ENCODE results near the gene HTR3E. TPM values are rescaled to one million over a fixed set of nuclear protein-coding genes. Genes with fewer than 3 reads are reported as not detected.

The HTR3E gene
- total RNA-seq, 3 donors from 2014 or later (not counting 1 experiment from before 2014, with no cell fraction given), result not detected

- intact Hi-C loops (cut with micrococcal nuclease), result no loop called here
These were observed 21.0 kb upstream of the HTR3E start for GRCh38 chr3:184075901-184076300.

GRCh38 chr3:184077881-184078280, 19.0 kb upstream of the HTR3E start:
- ATAC-seq (no peak), DNase-seq (no peak)
- Histone ChIP-seq H3K27me3 (ENCODE audit: control insufficient read depth, insufficient read depth, low read length) (no peaks in the 10 kb centered on the region), H3K9me3 (ENCODE audit: control insufficient read depth, insufficient read depth, low read length) (no peaks in the 10 kb centered on the region), H3K36me3 (ENCODE audit: control insufficient read depth, insufficient read depth, low read length) (no peaks in the 10 kb centered on the region), H3K4me1 (ENCODE audit: control insufficient read depth, insufficient read depth, low read length) (no peaks in the 10 kb centered on the region), H3K4me3 (ENCODE audit: low read length) (no peak overlapping the region), H3K27ac (ENCODE audit: low read length) (no peak overlapping the region)
- Mint-ChIP-seq H3K9me3 (no peaks in the 10 kb centered on the region), H3K4me3 (no peak overlapping the region), H3K27me3 (ENCODE audit: low read depth in 2 of 2) (peaks cover 0 to 3% of the 10 kb centered on the region in 2 donors), H3K27ac (no peak overlapping the region), H3K4me1 (no peaks in the 10 kb centered on the region), H3K36me3 (no peaks in the 10 kb centered on the region)
- no peak for TF ChIP-seq CTCF (IDR thresholded peaks at IDR 0.05)
- intact Hi-C loops (cut with micrococcal nuclease), result no loop called here
- WGBS (ENCODE audit: insufficient coverage), result 93% methylated on average over 5 of the region's 5 CpGs

More at GRCh38 chr3:184075901-184076300, 21.0 kb upstream of the HTR3E start:
- Mint-ChIP-seq H3K4me3 (no peak overlapping the region), H3K27me3 (ENCODE audit: low read depth in 2 of 2) (peaks cover 2 to 6% of the 10 kb centered on the region in 2 donors), H3K9me3 (no peaks in the 10 kb centered on the region), H3K27ac (no peak overlapping the region), H3K4me1 (no peaks in the 10 kb centered on the region), H3K36me3 (no peaks in the 10 kb centered on the region)
- TF ChIP-seq CTCF (IDR thresholded peaks at IDR 0.05), result no peak
- H3K4me1 ChIP-seq (ENCODE audit: control insufficient read depth, insufficient read depth, low read length), result no peaks in the 10 kb centered on the region
- no peak overlapping the region for H3K4me3 ChIP-seq (ENCODE audit: low read length)
- no peaks in the 10 kb centered on the region for H3K36me3 ChIP-seq (ENCODE audit: control insufficient read depth, insufficient read depth, low read length)
- H3K27ac ChIP-seq (ENCODE audit: low read length), result no peak overlapping the region
- no peak for DNase-seq
- H3K9me3 ChIP-seq (ENCODE audit: control insufficient read depth, insufficient read depth, low read length), result no peaks in the 10 kb centered on the region
- WGBS (ENCODE audit: insufficient coverage), result 77% methylated on average over 5 of the region's 6 CpGs
- no peak for ATAC-seq
- no peaks in the 10 kb centered on the region for H3K27me3 ChIP-seq (ENCODE audit: control insufficient read depth, insufficient read depth, low read length)

- Mint-ChIP-seq H3K4me3 (no peak overlapping the region), H3K27ac (no peak overlapping the region), H3K36me3 (no peaks in the 10 kb centered on the region), H3K4me1 (no peaks in the 10 kb centered on the region), H3K9me3 (no peaks in the 10 kb centered on the region), H3K27me3 (ENCODE audit: low read depth in 2 of 2) (no peaks in the 10 kb centered on the region)
- no peaks in the 10 kb centered on the region for H3K4me1 ChIP-seq (ENCODE audit: control insufficient read depth, insufficient read depth, low read length)
- H3K4me3 ChIP-seq (ENCODE audit: low read length), result no peak overlapping the region
- DNase-seq, result no peak
- ATAC-seq, result no peak
- no peak overlapping the region for H3K27ac ChIP-seq (ENCODE audit: low read length)
- no peaks in the 10 kb centered on the region for H3K9me3 ChIP-seq (ENCODE audit: control insufficient read depth, insufficient read depth, low read length)
- no peaks in the 10 kb centered on the region for H3K36me3 ChIP-seq (ENCODE audit: control insufficient read depth, insufficient read depth, low read length)
- 93% methylated on average over 3 of the region's 3 CpGs for WGBS (ENCODE audit: insufficient coverage)
- intact Hi-C loops (cut with micrococcal nuclease), result no loop called here
- no peaks in the 10 kb centered on the region for H3K27me3 ChIP-seq (ENCODE audit: control insufficient read depth, insufficient read depth, low read length)
- TF ChIP-seq CTCF (IDR thresholded peaks at IDR 0.05), result no peak
These were observed 18.0 kb upstream of the HTR3E start for GRCh38 chr3:184078851-184079250.

- intact Hi-C loops (cut with micrococcal nuclease), result no loop called here
- H3K36me3 Mint-ChIP-seq, result no peaks in the 10 kb centered on the region
- 86% methylated on average over 16 of the region's 16 CpGs for WGBS (ENCODE audit: insufficient coverage)
These were observed 15.6 kb upstream of the HTR3E start for GRCh38 chr3:184081116-184081830.

More at GRCh38 chr3:184081116-184081830, 15.6 kb upstream of the HTR3E start:
- DNase-seq, result no peak
- no peak overlapping the region for H3K27ac ChIP-seq (ENCODE audit: low read length)
- no peaks in the 10 kb centered on the region for H3K36me3 ChIP-seq (ENCODE audit: control insufficient read depth, insufficient read depth, low read length)
- Mint-ChIP-seq H3K9me3 (peaks cover 6 to 7% of the 10 kb centered on the region in 2 donors), H3K27ac (no peak overlapping the region), H3K4me1 (peaks cover 6 to 7% of the 10 kb centered on the region in 2 donors), H3K4me3 (no peak overlapping the region), H3K27me3 (ENCODE audit: low read depth in 2 of 2) (no peaks in the 10 kb centered on the region)
- no peak overlapping the region for H3K4me3 ChIP-seq (ENCODE audit: low read length)
- peaks cover 3% of the 10 kb centered on the region for H3K9me3 ChIP-seq (ENCODE audit: control insufficient read depth, insufficient read depth, low read length)
- ATAC-seq, result no peak
- TF ChIP-seq CTCF (IDR thresholded peaks at IDR 0.05), result no peak
- H3K27me3 ChIP-seq (ENCODE audit: control insufficient read depth, insufficient read depth, low read length), result no peaks in the 10 kb centered on the region
- H3K4me1 ChIP-seq (ENCODE audit: control insufficient read depth, insufficient read depth, low read length), result no peaks in the 10 kb centered on the region
